Effector CD8-positive, alpha-beta T cell (primary cell): Measurements from ENCODE around the gene GDI1.

Experiments used
- DNase-seq: peaks from one replicate; lab custom pipeline; 2025; lab: John Stamatoyannopoulos, UW

The GDI1 gene

GRCh38 chrX:154481911-154482601, 45.1 kb downstream of the GDI1 start:
- no peak for DNase-seq

GRCh38 chrX:154482786-154483185, 45.8 kb downstream of the GDI1 start:
- DNase-seq, result no peak

DNA sequence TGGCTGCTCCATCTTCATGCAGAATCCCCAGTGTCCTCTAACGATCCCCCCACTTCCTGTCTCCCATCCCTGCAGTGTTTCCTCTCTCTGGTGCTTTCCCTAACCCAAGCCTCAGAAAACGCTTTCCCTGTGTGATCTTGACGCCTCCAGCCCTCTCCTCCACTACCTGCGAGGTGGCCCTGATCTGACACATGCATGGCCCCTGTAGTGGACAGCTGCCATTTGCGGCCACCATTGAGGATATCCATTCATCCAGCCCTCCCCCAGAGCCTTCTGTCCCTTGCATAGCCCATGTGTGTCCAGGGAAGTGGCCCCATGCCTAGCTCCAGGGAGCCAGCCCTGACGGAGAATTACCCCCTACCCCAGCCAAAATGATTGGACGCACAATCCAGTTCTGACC, 46.4 kb downstream of the GDI1 start:
- no peak for DNase-seq

DNA sequence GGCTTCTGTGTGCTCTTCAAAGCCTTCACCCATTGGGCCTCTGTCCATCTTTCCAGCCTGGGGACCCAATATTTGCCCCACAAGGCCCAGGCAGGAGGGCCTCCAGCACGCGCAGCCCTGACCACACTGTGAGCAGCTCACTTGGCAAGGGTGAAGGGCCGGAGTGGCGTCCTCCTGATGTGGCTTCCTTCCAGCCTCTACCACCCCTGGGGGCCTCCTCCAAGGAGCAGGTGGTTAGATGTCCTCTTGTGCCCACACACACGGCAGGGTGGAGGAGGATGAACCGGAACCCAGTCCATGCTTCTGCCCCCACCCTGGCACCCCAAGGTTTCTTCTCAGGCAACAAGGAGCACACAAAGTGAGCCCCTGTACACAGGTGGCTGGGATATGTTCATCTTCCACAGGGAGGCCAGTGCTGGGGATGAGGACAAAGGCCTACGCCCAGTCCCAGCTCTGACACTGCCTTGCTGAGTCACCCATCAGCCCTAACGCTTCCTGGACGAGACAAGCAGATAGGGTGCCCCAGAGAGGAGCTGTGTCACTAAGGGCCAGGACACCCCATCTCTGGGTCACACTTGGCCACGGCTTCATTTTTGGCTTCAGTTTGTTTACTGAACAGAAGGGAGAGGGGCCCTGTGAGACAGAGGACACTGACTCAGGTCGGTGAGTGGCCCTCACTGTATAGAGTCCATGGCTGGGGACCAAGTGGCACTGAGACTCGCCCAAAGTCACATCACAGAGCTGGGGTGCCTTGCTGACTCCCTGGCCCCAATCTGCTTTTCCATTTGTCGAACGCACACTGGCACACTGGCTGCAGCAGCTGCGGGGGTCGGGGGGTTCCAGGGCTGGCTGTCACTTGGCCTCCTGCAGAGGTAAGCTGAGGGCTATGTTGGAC, 47.5 kb downstream of the GDI1 start:
- DNase-seq, result no peak

DNA sequence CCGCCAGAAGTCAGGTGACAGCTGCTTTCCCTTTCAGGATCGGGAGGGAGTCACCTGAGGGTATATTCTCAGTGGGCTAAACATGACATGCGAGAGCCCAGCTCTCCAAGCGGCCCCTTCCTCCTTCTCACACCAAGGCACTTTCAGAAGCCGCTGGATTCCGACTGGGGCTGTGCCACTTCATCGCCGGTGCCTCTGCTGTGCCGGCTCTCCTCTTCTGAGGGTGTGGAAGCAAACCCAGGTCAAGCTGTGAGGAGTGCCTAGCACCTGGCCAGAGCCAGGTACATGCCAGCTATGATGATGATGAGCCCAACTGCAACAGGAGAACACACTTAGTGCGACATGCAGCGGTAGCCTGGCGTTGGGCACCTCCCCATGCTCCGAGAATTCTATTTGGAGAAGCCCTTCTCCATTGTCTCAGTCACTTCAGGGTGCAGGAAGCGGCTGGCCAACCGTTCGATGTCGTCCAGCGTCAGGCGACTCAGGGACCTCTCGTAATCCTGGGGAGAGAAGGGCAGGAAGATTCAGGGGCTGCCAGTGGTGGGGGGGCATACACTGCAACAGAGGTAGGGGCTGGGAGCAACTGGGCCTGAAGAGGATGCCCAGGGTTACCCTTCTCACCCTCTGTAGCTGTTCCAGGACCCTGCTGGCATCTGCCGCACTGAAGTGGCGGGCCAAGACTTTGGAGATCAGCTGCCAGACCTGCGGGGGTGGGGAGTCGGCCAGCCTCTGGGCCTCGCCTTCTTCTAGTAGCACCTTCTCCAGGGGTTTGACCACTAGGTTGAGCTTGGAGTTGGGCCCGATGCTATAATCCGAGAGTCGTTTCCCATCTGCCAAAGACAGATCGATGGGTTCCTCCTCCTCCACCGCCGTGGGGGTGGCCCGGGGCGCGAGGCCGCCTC, 48.4 kb downstream of the GDI1 start:
- DNase-seq, result no peak

DNA sequence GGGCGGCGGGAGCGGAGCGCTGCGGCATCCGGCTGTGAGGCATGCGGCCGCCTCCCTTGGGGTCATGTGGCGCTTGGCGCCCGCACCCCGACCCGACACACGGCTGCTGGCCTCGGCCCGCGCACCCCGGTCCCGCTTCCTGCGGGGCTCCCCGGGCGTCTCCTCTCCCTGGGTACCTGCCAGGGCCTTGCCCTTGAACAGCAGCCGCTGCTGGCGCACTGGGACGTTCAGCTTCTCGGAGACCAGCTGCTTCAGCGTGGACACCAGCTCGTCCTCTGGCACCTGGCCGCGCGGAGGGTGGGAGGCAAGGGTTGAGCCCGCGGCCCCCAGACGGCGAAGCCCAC, 49.1 kb downstream of the GDI1 start:
- DNase-seq, result no peak

GRCh38 chrX:154486396-154487207, 49.6 kb downstream of the GDI1 start, which contains the start of gene UBL4A:
Gene UBL4A (minus strand): TSS chrX:154486615. CDS start chrX:154486584, 31 bp downstream.
- DNase-seq, result peak; percentile 24

DNA sequence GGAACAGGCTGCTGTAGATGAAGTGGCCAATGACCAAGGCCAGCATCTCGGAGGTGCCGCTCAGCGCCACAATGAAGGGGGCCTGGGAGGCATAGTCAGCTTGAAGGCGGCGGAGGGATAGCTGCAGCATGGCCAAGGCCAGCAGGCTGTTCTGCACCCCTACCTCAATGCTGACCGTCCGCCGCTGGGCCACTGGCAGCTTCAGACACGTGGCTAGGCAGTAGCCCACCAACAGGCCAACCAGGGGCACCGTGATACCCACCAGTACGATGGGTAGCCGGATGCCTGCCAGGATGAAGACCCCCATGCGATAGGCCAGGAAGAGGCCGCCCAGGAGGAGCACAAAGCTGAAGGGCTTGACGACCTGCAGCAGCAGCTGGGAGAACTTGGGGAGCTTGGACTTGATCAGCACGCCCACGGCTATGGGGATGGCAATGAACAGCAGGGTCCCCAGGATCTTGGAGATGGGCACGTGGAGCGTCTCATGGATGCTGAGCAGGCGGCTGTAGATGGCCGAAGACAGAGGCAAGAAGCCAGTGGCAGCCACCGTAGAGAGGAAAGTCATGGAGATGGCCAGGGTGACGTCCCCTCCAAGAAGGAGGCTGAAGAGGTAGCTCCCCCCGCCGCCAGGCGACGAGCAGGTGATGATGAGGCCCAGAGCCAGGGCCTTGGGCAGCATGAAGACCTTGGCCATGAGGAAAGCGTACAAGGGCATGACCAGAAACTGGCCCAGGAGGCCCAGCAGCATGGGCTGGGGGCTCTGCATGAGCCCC, 50.8 kb downstream of the GDI1 start:
- no peak for DNase-seq

- no peak for DNase-seq
These were observed 51.6 kb downstream of the GDI1 start for GRCh38 chrX:154488336-154489075.

GRCh38 chrX:154489182-154489581, 52.2 kb downstream of the GDI1 start:
- no peak for DNase-seq

- DNase-seq, result no peak
These were observed 53.1 kb downstream of the GDI1 start for GRCh38 chrX:154490021-154490413.

DNA sequence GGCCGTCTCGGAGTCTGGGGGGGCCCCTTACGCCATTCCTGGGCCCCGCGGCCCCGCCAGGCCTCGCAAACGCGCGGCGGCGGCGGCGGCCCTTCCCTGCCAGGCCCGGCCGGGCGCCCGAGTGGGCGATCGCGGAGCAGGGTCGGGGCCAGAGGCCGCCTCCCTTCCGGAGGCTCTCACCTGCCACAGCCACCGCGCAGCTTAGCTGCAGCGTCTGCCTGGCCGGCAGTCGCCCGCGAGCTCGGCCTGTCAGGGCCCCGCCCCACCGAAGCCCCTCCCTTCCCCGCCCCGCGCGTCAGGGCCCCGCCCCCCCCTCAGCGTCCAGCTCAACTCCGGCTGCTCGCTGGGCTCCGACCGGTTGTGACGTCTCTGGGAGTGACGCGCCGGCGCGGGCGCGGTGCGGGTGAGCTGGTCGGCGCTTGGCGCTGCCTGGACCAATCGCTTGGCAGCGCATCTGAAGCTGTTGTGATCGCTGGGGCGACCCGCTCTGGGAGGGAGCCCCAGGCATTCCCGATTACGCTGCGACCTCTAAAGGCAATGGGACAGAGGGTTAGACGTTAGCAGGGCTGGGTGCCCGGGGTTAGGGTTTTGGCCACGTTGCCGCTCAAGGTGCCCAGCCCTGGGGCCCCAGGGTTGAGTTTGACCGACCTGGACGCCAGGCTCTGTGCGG, 53.6 kb downstream of the GDI1 start, which contains the start of gene SLC10A3:
SLC10A3 (minus strand) TSS at position 216 of the 670 bp plus-strand sequence. CDS start 1,689 bp downstream, outside the sequence.
- DNase-seq, result peak; percentile 84
